Measurements from ENCODE around the gene EDDM13.
"Not testable (repeated sequence)": the region's sequence is repeated elsewhere in the genome, so short reads cannot be mapped to it uniquely, and the experiment has no call there.

EDDM13 gene

GRCh38 chr19:56321989-56322440 is 49.5 kb downstream of the EDDM13 start:
- no peak for DNase-seq (ENCODE audit: low read depth)

- no peak for DNase-seq (ENCODE audit: low read depth)
Observed at GRCh38 chr19:56324436-56324835, 51.9 kb downstream of the EDDM13 start.

GRCh38 chr19:56332695-56333094 is 60.1 kb downstream of the EDDM13 start:
- no peak for DNase-seq (ENCODE audit: low read depth)

- DNase-seq (ENCODE audit: low read depth), result no peak
Observed at GRCh38 chr19:56333506-56333905, 61.0 kb downstream of the EDDM13 start.

- not testable (repeated sequence) for DNase-seq (ENCODE audit: low read depth)
Observed at GRCh38 chr19:56335371-56335770, 62.8 kb downstream of the EDDM13 start.

GRCh38 chr19:56337077-56337476 is 64.5 kb downstream of the EDDM13 start:
- DNase-seq (ENCODE audit: low read depth), result not testable (repeated sequence)

GRCh38 chr19:56339031-56339430 is 66.5 kb downstream of the EDDM13 start:
- not testable (repeated sequence) for DNase-seq (ENCODE audit: low read depth)

GRCh38 chr19:56341948-56342347 is 69.4 kb downstream of the EDDM13 start:
- no peak for DNase-seq (ENCODE audit: low read depth)

GRCh38 chr19:56347163-56347778 is 74.7 kb downstream of the EDDM13 start:
- DNase-seq (ENCODE audit: low read depth), result no peak

GRCh38 chr19:56348289-56348877 is 75.8 kb downstream of the EDDM13 start:
- DNase-seq (ENCODE audit: low read depth), result no peak

- peak; percentile 25 for DNase-seq (ENCODE audit: low read depth)
Observed at GRCh38 chr19:56350416-56351045, 78.0 kb downstream of the EDDM13 start.

GRCh38 chr19:56351208-56351607 is 78.7 kb downstream of the EDDM13 start:
- DNase-seq (ENCODE audit: low read depth), result no peak

- DNase-seq (ENCODE audit: low read depth), result no peak
Observed at GRCh38 chr19:56355517-56355916, 83.0 kb downstream of the EDDM13 start.

- no peak for DNase-seq (ENCODE audit: low read depth)
Observed at GRCh38 chr19:56356944-56357343, 84.4 kb downstream of the EDDM13 start.
